Stimulated activated memory B cell treated with anti-CD40 and anti-IgM and Interleukin-4, amounts not matched to agents 10 μg/mL and 1 μg/mL and 100 μg/mL, for 72 hours (primary cell): ENCODE data around the gene RBM22.
A peak's percentile ranks its signal among the peaks of the same experiment; 100 is the strongest.
"Not testable (repeated sequence)": the region's sequence is repeated elsewhere in the genome, so short reads cannot be mapped to it uniquely, and the experiment has no call there.

Experiments
- ATAC-seq: fragments of 150-1000 bp; cut with Tn5 transposase; 2 replicates; pipeline ENCODE4 v1.10.0; 2021
- H3K27ac Mint-ChIP-seq: one replicate; pipeline ENCODE4 v1.8.0; 2022; ENCODE audit warnings: mild to moderate bottlenecking, mixed read lengths
- H3K27me3 Mint-ChIP-seq: one replicate; pipeline ENCODE4 v1.8.0; 2022; ENCODE audit warnings: mixed read lengths
- H3K36me3 Mint-ChIP-seq: one replicate; pipeline ENCODE4 v1.8.0; 2022; ENCODE audit warnings: mixed read lengths
- H3K4me1 Mint-ChIP-seq: one replicate; pipeline ENCODE4 v1.8.0; 2022; ENCODE audit warnings: mixed read lengths
- H3K4me3 Mint-ChIP-seq: one replicate; pipeline ENCODE4 v1.8.0; 2022; ENCODE audit warnings: mild to moderate bottlenecking, moderate library complexity, mixed read lengths
- H3K9me3 Mint-ChIP-seq: one replicate; pipeline ENCODE4 v1.8.0; 2022; ENCODE audit warnings: mixed read lengths

Gene RBM22

DNA sequence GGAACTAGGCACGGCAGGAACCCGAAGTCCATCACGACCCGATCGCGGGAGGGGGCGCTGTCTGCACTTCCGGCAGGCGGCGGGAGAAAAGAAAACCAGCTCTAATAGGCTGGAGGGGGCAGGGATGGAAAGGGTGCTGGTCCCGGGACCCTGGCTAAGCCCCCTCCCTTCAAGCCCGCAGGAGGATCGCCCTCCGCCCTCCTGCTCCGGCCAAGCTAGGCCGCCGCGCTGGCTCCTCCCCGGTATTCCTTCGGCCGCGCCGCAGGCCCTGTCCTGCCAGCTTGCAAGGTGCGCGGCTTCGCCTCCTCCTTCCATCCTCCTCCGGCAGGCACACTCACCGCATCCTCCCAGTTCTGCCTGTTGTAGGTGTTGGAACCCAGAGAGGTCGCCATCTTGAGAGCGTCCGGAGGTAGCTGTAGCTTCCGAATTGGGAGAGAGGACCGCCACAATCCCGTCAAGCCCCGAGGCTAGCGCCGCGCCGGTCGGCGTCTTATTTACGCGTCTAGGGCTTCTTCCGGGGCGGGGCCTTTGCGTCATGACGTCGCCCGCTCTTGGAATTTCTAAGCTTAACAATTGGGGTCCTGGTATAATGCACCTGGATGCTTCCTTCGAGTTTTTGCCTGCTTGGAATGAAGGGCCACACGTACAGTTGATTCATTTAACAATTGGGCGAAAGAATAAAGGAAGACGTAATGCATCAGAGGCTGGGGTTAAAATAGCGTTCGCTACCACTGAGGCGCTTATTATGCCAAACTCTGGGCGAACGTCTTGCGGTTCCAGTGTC is at the start of gene RBM22:
Gene RBM22 (minus strand): TSS at position 469 of the 784 bp plus-strand sequence. CDS start 77 bp downstream, at position 392.
- Mint-ChIP-seq H3K36me3 (peaks cover 25% of the 10 kb centered on the region), H3K9me3 (no peaks in the 10 kb centered on the region), H3K4me1 (peaks cover 5% of the 10 kb centered on the region), H3K27ac (no peak within 1 kb of the TSS), H3K4me3 (no peak within 1 kb of the TSS), H3K27me3 (no peaks in the 10 kb centered on the region)
- ATAC-seq: peak; percentile 99

DNA sequence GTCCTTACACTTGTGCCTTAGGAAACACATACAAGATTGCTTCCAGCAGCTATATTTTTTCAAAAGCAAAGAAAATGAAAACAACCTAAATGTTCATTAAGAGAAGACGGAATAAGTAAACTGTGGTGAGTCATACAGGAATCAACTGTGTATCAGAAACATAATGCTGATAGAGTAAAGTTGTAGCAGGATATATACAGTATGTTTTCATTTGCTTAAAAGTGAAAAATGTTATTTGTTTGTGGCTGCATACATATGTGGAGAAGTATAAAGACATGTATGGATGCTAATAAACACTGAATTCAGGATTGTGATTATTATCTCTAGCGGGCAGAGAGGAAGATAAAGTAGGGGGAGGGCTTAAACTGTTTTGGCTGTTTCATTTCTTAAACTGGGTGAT is 49.6 kb upstream of the RBM22 start:
- Mint-ChIP-seq H3K4me3 (no peak overlapping the region), H3K4me1 (peaks cover 39% of the 10 kb centered on the region), H3K27me3 (no peaks in the 10 kb centered on the region), H3K9me3 (no peaks in the 10 kb centered on the region), H3K27ac (no peak overlapping the region), H3K36me3 (peaks cover 55% of the 10 kb centered on the region)
- ATAC-seq: no peak

DNA sequence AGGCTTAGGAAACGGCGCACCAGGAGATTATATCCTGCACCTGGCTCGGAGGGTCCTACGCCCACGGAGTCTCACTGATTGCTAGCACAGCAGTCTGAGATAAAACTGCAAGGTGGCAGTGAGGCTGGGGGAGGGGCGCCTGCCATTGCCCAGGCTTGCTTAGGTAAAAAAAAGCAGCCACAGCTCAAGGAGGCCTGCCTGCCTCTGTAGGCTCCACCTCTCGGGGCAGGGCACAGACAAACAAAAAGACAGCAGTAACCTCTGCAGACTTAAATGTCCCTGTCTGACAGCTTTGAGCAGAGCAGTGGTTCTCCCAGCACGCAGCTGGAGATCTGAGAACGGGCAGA is 42.3 kb upstream of the RBM22 start:
- peaks cover 65% of the 10 kb centered on the region for H3K36me3 Mint-ChIP-seq
- H3K4me1 Mint-ChIP-seq: peaks cover 53% of the 10 kb centered on the region
- H3K9me3 Mint-ChIP-seq, H3K27me3 Mint-ChIP-seq, H3K4me3 Mint-ChIP-seq, H3K27ac Mint-ChIP-seq, ATAC-seq: not testable (repeated sequence)

DNA sequence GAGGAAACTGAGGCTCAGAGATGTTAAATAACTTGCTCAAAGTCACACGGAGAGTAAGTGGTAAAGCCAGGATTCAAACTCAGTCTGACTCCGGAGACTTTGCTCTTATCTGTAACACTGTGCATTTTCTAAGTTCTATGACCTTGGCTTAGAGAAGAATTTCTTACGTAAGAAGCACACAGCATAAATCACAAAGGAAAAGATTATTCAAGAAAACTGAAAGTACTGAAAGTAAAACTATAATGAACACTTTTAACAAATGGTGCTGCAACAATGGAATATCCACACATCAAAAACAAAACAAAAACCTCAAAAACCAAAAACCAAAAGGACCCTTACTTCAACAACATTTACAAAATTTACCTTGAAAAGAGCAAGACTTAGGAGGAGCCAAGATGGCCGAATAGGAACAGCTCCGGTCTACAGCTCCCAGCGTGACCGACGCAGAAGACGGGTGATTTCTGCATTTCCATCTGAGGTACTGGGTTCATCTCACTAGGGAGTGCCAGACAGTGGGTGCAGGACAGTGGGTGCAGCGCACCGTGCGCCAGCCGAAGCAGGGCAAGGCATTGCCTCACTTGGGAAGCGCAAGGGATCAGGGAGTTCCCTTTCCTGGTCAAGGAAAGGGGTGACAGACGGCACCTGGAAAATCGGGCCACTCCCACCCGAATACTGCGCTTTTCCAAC is 41.7 kb upstream of the RBM22 start:
- H3K4me1 Mint-ChIP-seq: peaks cover 58% of the 10 kb centered on the region
- not testable (repeated sequence) for H3K27ac Mint-ChIP-seq, H3K27me3 Mint-ChIP-seq, H3K4me3 Mint-ChIP-seq, H3K9me3 Mint-ChIP-seq, ATAC-seq
- peaks cover 70% of the 10 kb centered on the region for H3K36me3 Mint-ChIP-seq

DNA sequence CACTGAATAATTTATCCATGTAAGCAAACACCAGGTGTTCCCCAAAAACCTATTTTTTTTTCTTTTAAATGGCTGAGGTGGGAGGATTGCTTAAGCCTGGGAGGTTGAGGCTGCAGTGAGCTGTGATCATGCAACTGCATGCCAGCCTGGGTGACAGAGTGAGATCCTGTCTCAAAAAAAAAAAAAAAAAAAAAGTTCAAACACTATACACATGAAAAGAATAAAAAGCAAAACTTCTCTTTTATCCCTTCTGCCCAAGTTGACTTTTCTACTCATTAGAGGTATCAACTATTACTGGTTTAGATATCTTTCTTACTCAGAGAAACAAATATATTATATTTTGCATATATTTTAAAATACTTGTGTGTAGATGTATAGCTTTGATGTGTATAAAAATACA is 40.1 kb upstream of the RBM22 start:
- Mint-ChIP-seq H3K9me3 (peaks cover 11% of the 10 kb centered on the region), H3K27ac (no peak overlapping the region), H3K4me1 (peaks cover 72% of the 10 kb centered on the region), H3K27me3 (no peaks in the 10 kb centered on the region), H3K36me3 (peaks cover 83% of the 10 kb centered on the region), H3K4me3 (no peak overlapping the region)
- no peak for ATAC-seq

DNA sequence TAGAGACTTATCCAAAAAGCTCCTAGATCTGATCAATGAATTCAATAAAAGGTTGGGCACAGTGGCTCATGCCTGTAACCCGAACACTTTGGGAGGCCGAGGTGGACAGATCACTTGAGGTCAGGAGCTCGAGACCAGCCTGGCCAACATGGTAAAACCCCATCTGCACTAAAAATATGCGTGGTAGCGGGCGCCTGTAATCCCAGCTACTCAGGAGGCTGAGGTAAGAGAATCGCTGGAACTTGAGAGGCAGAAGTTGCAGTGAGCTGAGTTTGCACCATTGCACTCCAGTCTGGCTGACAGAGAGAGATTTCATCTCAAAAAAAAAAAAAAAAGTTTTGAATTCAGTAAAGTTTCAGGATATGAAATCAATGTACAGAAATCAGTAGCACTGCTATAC is 38.0 kb upstream of the RBM22 start:
- H3K9me3 Mint-ChIP-seq: peaks cover 11% of the 10 kb centered on the region
- H3K36me3 Mint-ChIP-seq: peaks cover 89% of the 10 kb centered on the region
- no peak overlapping the region for H3K4me3 Mint-ChIP-seq
- no peak overlapping the region for H3K27ac Mint-ChIP-seq
- ATAC-seq: no peak
- no peaks in the 10 kb centered on the region for H3K27me3 Mint-ChIP-seq
- peaks cover 77% of the 10 kb centered on the region for H3K4me1 Mint-ChIP-seq

GRCh38 chr5:150734579-150735384 is 33.9 kb upstream of the RBM22 start:
- Mint-ChIP-seq H3K9me3 (peaks cover 11% of the 10 kb centered on the region), H3K4me1 (peaks cover 52% of the 10 kb centered on the region), H3K27me3 (no peaks in the 10 kb centered on the region), H3K36me3 (peaks cover 91% of the 10 kb centered on the region), H3K4me3 (peak overlapping the region; percentile 13), H3K27ac (peak overlapping the region; percentile 72)
- ATAC-seq: no peak

DNA sequence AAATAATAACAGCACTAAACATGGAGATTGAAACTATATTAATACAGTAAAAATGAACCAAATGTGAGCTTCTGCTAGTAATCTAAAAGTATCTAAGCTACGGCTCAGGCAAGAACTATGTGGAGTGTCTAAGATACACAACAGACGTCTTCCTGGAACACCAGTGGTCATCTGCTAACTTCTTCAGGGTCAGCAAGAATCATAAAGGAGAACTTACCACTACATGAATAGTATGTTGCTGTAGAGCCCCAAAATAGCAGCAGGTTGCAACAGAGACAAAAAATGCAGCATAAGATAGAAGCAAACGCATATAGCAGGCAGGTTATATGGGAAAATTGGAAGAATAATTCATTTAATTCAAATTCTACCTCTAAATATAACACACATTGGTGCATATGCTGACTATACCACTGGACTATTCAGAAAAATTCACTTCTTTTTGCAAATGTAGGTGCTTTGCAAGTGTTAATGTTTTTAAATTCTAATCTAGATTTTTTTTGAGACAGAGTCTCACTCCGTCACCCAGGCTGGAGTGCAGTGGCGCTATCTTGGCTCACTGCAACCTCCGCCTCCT is 30.9 kb upstream of the RBM22 start:
- peaks cover 23% of the 10 kb centered on the region for H3K4me1 Mint-ChIP-seq
- peaks cover 4% of the 10 kb centered on the region for H3K9me3 Mint-ChIP-seq
- H3K36me3 Mint-ChIP-seq: peaks cover 77% of the 10 kb centered on the region
- ATAC-seq: no peak
- H3K4me3 Mint-ChIP-seq: no peak overlapping the region
- H3K27me3 Mint-ChIP-seq: no peaks in the 10 kb centered on the region
- no peak overlapping the region for H3K27ac Mint-ChIP-seq

DNA sequence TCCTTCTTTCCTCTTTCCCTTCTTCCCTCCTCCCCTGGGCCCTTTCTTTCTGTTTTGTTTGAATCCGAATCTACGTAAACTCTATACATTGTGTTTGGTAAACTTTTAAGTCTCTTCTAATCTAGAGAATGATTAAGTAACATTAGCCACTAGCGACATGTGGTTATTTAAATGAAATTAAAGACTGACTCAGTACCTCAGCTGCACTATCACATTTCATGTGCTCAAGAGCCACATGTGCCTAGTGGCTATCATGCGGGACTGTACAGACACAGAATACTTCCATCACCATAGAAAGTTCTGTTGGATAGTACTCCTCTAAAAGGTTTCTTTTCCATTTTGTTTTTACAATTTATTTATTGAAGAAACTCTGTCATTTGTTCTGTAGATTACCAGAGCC is 29.0 kb upstream of the RBM22 start:
- ATAC-seq: no peak
- H3K36me3 Mint-ChIP-seq: peaks cover 58% of the 10 kb centered on the region
- H3K27me3 Mint-ChIP-seq: no peaks in the 10 kb centered on the region
- H3K9me3 Mint-ChIP-seq: no peaks in the 10 kb centered on the region
- no peak overlapping the region for H3K4me3 Mint-ChIP-seq
- H3K27ac Mint-ChIP-seq: no peak overlapping the region
- H3K4me1 Mint-ChIP-seq: peaks cover 11% of the 10 kb centered on the region

DNA sequence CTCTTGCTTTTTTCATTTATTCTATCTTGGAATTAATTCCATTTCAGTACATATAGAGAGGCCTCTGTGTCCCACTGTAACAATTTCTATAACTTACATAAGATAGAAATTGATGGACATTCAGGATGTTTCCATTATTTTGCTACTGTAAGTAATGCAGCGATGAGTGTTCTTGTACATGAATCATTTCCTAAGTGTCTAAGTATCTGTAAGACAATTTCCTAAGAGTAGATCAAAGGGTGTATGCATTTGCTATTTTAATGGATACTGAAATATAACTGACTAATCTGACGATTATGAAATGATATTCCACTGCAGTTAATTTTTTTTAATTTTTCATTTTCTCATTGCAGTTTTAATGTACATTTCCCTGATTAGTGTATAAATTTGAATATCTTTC is 23.0 kb upstream of the RBM22 start:
- Mint-ChIP-seq H3K27ac (no peak overlapping the region), H3K9me3 (no peaks in the 10 kb centered on the region), H3K36me3 (peaks cover 51% of the 10 kb centered on the region), H3K4me1 (no peaks in the 10 kb centered on the region), H3K27me3 (no peaks in the 10 kb centered on the region), H3K4me3 (no peak overlapping the region)
- ATAC-seq: no peak

GRCh38 chr5:150710165-150710564 is 9.3 kb upstream of the RBM22 start:
- H3K4me3 Mint-ChIP-seq: no peak overlapping the region
- H3K36me3 Mint-ChIP-seq: peaks cover 49% of the 10 kb centered on the region
- no peaks in the 10 kb centered on the region for H3K9me3 Mint-ChIP-seq
- no peak for ATAC-seq
- no peak overlapping the region for H3K27ac Mint-ChIP-seq
- no peaks in the 10 kb centered on the region for H3K4me1 Mint-ChIP-seq
- no peaks in the 10 kb centered on the region for H3K27me3 Mint-ChIP-seq

DNA sequence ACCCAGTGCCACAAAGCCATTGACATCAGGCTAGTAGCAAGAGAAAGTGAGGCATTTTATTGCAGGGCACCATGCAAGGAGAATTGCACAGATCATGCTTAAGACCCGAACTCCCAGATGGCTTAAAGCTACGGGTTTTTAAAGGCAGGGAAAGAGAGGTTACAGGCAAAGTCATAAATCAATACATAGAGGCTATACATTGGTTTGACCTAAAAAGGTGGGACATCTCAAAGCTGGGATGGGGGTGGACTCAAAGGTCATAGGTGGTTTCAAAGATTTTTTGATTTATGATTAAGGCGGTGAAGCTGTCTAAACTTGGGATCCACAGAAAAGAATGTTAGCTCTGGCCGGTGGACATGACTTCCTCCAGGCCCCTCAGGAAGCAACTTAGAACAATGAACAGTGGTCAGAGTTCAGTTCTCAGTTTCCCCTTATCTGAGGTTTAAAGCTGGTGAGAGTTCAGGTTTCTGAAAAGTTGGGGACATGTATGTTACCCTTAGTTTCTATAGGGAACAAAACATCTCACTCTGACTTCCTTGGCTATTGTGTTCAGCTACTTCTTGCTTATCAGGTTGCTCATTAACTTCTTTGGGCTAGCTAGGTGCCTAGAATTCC is 6.0 kb upstream of the RBM22 start:
- H3K4me1 Mint-ChIP-seq: peaks cover 2% of the 10 kb centered on the region
- H3K27me3 Mint-ChIP-seq: no peaks in the 10 kb centered on the region
- H3K4me3 Mint-ChIP-seq: no peak overlapping the region
- no peak for ATAC-seq
- no peaks in the 10 kb centered on the region for H3K9me3 Mint-ChIP-seq
- H3K27ac Mint-ChIP-seq: no peak overlapping the region
- peaks cover 43% of the 10 kb centered on the region for H3K36me3 Mint-ChIP-seq

DNA sequence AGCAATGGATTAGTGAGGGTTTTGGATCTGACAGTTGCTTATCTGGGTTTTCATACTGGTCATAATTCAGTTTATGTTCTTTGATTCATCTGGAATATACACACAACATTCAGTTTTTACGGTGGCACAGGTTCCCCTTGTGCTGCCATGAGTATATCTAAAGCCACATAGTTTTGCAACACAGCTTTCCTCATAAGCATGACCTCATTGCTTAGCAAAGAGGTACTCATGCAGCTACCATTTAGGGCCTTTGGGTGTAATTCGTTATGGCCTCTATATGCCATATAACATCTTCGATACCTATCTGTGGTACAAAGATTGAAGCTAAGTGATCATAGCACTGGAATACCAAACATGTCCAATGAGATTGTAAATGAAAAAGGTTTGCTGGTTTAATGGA is 2.9 kb upstream of the RBM22 start:
- Mint-ChIP-seq H3K4me3 (no peak overlapping the region), H3K27ac (no peak overlapping the region), H3K27me3 (no peaks in the 10 kb centered on the region), H3K36me3 (peaks cover 26% of the 10 kb centered on the region), H3K4me1 (peaks cover 5% of the 10 kb centered on the region), H3K9me3 (no peaks in the 10 kb centered on the region)
- no peak for ATAC-seq

GRCh38 chr5:150700246-150700593 is 642 bp downstream of the RBM22 start:
- Mint-ChIP-seq H3K27ac (no peak overlapping the region), H3K4me3 (no peak overlapping the region), H3K4me1 (peaks cover 5% of the 10 kb centered on the region), H3K36me3 (peaks cover 19% of the 10 kb centered on the region), H3K27me3 (no peaks in the 10 kb centered on the region), H3K9me3 (no peaks in the 10 kb centered on the region)
- no peak for ATAC-seq

- no peak overlapping the region for H3K4me3 Mint-ChIP-seq
- H3K27me3 Mint-ChIP-seq: no peaks in the 10 kb centered on the region
- H3K4me1 Mint-ChIP-seq: no peaks in the 10 kb centered on the region
- no peak for ATAC-seq
- H3K36me3 Mint-ChIP-seq: peaks cover 60% of the 10 kb centered on the region
- H3K9me3 Mint-ChIP-seq: no peaks in the 10 kb centered on the region
- H3K27ac Mint-ChIP-seq: no peak overlapping the region
These were observed 6.2 kb downstream of the RBM22 start for GRCh38 chr5:150694612-150695011.
